NT2/D1 (cell line): ENCODE measurements around the gene HOXA3.

Experiments
- DNase-seq: peaks from one replicate; pipeline ENCODE4 v3.0.0-alpha.2; 2011; ENCODE audit warnings: low read depth, low spot score
- H3K27me3 ChIP-seq: 2 replicates; pipeline ENCODE4 v1.6.0; 2011; ENCODE audit warnings: mild to moderate bottlenecking; ENCODE audit not compliant: insufficient read length, insufficient read depth
- H3K36me3 ChIP-seq: 2 replicates; pipeline ENCODE4 v1.6.1; 2011; ENCODE audit warnings: mild to moderate bottlenecking, low read length, mixed read lengths; ENCODE audit not compliant: insufficient read depth, insufficient read length
- H3K4me1 ChIP-seq: 2 replicates; pipeline ENCODE4 v1.5.1; 2011; ENCODE audit not compliant: insufficient read depth, insufficient read length
- H3K4me3 ChIP-seq: 2 replicates; pipeline ENCODE4 v1.5.1; 2011; ENCODE audit warnings: low read depth; ENCODE audit not compliant: insufficient read length
- H3K9ac ChIP-seq: 2 replicates; pipeline ENCODE4 v1.6.0; 2011; ENCODE audit warnings: low read depth; ENCODE audit not compliant: insufficient read length
- H3K9me3 ChIP-seq: 2 replicates; pipeline ENCODE4 v1.5.1; 2011; ENCODE audit warnings: mild to moderate bottlenecking, low read length; ENCODE audit not compliant: insufficient read depth
- SUZ12 ChIP-seq: IDR thresholded peaks from 2 replicates; pipeline ENCODE4 v1.6.1; 2011; ENCODE audit not compliant: insufficient read length, insufficient read depth; ENCODE audit errors: extremely low read depth
- YY1 ChIP-seq: IDR thresholded peaks from 2 replicates; pipeline ENCODE4 v1.6.1; 2011; ENCODE audit not compliant: insufficient read length, insufficient read depth
- ZNF274 ChIP-seq: IDR thresholded peaks from 2 replicates; pipeline ENCODE4 v1.6.1; 2011; ENCODE audit warnings: mild to moderate bottlenecking, low read depth, low read length

Gene HOXA3

DNA sequence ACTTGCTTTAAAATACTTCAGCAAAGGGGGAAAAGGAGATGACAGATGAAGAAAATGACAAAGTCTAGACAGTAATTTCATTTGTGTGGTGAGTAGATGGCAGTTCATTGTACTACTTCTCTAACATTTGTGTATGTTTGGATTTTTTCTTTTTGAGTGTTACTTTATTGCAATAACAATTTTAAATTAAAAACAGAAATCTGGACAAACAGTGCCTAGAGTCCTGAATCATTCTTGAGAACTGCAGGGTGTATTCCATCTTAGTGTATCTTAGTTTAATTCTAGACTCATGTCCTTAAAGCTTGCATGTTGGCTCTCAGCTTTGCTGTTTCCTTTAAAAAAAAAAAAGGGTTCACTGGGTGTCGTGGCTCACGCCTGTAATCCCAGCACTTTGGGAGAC is 87.7 kb downstream of the HOXA3 start:
- no peaks in the 10 kb centered on the region for H3K4me1 ChIP-seq
- H3K9me3 ChIP-seq = no peaks in the 10 kb centered on the region
- H3K4me3 ChIP-seq = no peak overlapping the region
- H3K36me3 ChIP-seq = no peaks in the 10 kb centered on the region
- no peak for DNase-seq
- no peak overlapping the region for H3K9ac ChIP-seq
- TF ChIP-seq ZNF274 = no peak
- no peak for TF ChIP-seq YY1
- no peak for TF ChIP-seq SUZ12
- no peaks in the 10 kb centered on the region for H3K27me3 ChIP-seq

DNA sequence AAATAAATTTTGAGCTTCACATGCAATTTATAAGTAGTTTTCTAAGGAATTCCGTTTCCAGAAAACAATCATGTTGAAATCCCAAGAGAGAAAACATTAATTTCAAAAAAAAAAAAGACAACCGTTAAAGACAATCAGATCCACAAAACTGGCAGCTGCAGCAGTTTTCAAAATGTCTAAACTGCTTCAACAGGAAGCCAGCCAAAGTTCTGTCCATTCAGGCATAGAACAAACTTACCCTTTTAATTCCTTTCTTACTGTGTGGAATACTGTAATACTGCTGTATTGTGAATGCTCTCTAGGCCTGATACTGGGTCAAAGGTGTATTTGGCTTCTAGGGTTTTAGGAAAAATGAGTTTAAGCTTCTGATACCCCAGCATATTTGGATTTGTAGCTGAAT is 88.2 kb downstream of the HOXA3 start:
- no peaks in the 10 kb centered on the region for H3K9me3 ChIP-seq
- H3K4me1 ChIP-seq = no peaks in the 10 kb centered on the region
- no peak for DNase-seq
- no peaks in the 10 kb centered on the region for H3K27me3 ChIP-seq
- TF ChIP-seq YY1 (no peak), ZNF274 (no peak), SUZ12 (no peak)
- H3K4me3 ChIP-seq = no peak overlapping the region
- no peaks in the 10 kb centered on the region for H3K36me3 ChIP-seq
- no peak overlapping the region for H3K9ac ChIP-seq

DNA sequence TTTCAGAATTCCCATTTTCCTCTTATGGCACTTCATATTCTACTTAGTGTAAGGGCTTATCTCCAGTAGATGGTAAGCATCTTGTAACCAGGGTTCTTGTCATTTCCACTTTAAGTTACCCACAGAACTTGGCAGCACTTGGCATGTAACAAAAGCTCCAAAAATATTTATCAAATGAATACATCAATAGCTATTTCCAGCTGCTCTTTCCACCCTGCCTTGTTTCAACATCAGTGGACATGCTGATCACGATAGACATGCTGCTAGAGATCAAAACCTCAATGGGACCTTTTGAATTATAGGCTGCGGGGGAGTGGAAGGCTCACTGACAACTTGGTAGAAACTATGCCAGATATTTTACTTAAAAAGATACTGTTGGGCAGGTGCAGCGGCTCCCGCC is 89.4 kb downstream of the HOXA3 start:
- H3K27me3 ChIP-seq = no peaks in the 10 kb centered on the region
- H3K4me1 ChIP-seq = no peaks in the 10 kb centered on the region
- no peaks in the 10 kb centered on the region for H3K36me3 ChIP-seq
- DNase-seq = no peak
- TF ChIP-seq ZNF274 (no peak), YY1 (no peak), SUZ12 (no peak)
- no peaks in the 10 kb centered on the region for H3K9me3 ChIP-seq
- H3K4me3 ChIP-seq = no peak overlapping the region
- no peak overlapping the region for H3K9ac ChIP-seq
